ENCODE data around the gene GALNTL6.
"Not testable (repeated sequence)": the region's sequence is repeated elsewhere in the genome, so short reads cannot be mapped to it uniquely, and the experiment has no call there.

GALNTL6 gene

DNA sequence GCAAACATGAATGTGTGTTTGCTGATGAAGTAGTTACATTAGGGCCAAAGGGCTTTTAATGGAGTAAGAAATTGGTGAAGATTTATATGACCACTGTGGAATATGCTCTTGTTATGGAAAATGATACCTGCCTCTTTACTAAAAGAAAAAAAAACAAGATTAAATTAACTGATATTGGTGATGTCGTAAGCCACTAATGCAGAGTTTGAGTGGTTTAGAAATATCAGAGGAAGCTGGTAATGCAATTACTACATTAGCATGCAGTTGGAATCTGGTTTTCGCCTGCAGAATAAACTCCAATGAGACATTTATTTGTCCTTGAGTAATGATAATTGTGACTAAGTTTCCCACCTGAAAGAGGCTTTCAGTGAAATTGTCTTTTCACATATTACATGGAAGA is 597.9 kb downstream of the GALNTL6 start:
- TF ChIP-seq CTCF (IDR thresholded peaks at IDR 0.05; ENCODE audit: low read depth, low read length, missing control alignments): no peak
- DNase-seq (ENCODE audit: extremely low read depth, low read depth): no peak
- no peak overlapping the region for H3K4me3 ChIP-seq (replicated peaks; ENCODE audit: low read depth, low read length)

- DNase-seq (ENCODE audit: extremely low read depth, low read depth): no peak
- TF ChIP-seq CTCF (IDR thresholded peaks at IDR 0.05; ENCODE audit: low read depth, low read length, missing control alignments): no peak
- no peak overlapping the region for H3K4me3 ChIP-seq (replicated peaks; ENCODE audit: low read depth, low read length)
These were observed 599.8 kb downstream of the GALNTL6 start for GRCh38 chr4:172412851-172413580.

- DNase-seq (ENCODE audit: extremely low read depth, low read depth); H3K4me3 ChIP-seq (replicated peaks; ENCODE audit: low read depth, low read length): not testable (repeated sequence)
These were observed 615.8 kb downstream of the GALNTL6 start for GRCh38 chr4:172428979-172429378.

- TF ChIP-seq CTCF (IDR thresholded peaks at IDR 0.05; ENCODE audit: low read depth, low read length, missing control alignments): no peak
- no peak for DNase-seq (ENCODE audit: extremely low read depth, low read depth)
- no peak overlapping the region for H3K4me3 ChIP-seq (replicated peaks; ENCODE audit: low read depth, low read length)
These were observed 667.3 kb downstream of the GALNTL6 start for GRCh38 chr4:172480471-172480870.

- DNase-seq (ENCODE audit: extremely low read depth, low read depth): no peak
- no peak for TF ChIP-seq CTCF (IDR thresholded peaks at IDR 0.05; ENCODE audit: low read depth, low read length, missing control alignments)
- no peak overlapping the region for H3K4me3 ChIP-seq (replicated peaks; ENCODE audit: low read depth, low read length)
These were observed 668.8 kb downstream of the GALNTL6 start for GRCh38 chr4:172481802-172482508.

GRCh38 chr4:172485007-172485406 is 671.8 kb downstream of the GALNTL6 start:
- no peak for TF ChIP-seq CTCF (IDR thresholded peaks at IDR 0.05; ENCODE audit: low read depth, low read length, missing control alignments)
- no peak for DNase-seq (ENCODE audit: extremely low read depth, low read depth)
- no peak overlapping the region for H3K4me3 ChIP-seq (replicated peaks; ENCODE audit: low read depth, low read length)

DNA sequence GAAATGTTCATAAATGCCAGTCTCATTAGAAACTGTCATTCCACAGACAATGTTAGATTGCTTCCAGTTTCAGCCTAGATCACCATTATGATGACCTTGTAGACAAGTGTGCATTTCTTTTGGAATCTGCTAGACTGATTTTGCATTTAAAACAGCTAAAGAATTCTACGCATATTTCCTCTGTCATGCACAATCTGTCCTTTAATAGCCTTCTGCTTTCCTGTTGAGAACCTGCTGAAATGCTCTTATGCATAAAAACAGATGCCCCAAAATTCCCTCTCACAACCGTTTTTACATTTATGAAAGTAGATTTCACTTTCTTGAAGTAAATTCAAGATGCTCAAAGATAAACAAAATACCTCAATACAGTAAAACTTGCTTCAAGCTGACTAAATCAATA is 673.3 kb downstream of the GALNTL6 start:
- no peak for DNase-seq (ENCODE audit: extremely low read depth, low read depth)
- no peak overlapping the region for H3K4me3 ChIP-seq (replicated peaks; ENCODE audit: low read depth, low read length)
- no peak for TF ChIP-seq CTCF (IDR thresholded peaks at IDR 0.05; ENCODE audit: low read depth, low read length, missing control alignments)
